GM18909 (cell line): ENCODE results near the gene ERCC2.

Source experiments
- ATAC-seq: cut with Tn5 transposase; IDR thresholded peaks from one replicate; pipeline ENCODE4 v1.9.1; 2021; ENCODE audit warnings: mild to moderate bottlenecking; ENCODE audit not compliant: unreplicated experiment, poor library complexity

The ERCC2 gene

GRCh38 chr19:45356760-45357444 is 13.5 kb downstream of the ERCC2 start:
- ATAC-seq: no peak

- no peak for ATAC-seq
These were observed 14.5 kb downstream of the ERCC2 start for GRCh38 chr19:45355910-45356309.

- ATAC-seq: no peak
These were observed 15.0 kb downstream of the ERCC2 start for GRCh38 chr19:45355402-45355801.

- ATAC-seq: no peak
These were observed 16.0 kb downstream of the ERCC2 start for GRCh38 chr19:45354241-45354842.

GRCh38 chr19:45352914-45353796 is 17.2 kb downstream of the ERCC2 start:
- ATAC-seq: no peak

- ATAC-seq: no peak
These were observed 17.9 kb downstream of the ERCC2 start for GRCh38 chr19:45352471-45352870.

GRCh38 chr19:45352062-45352461 is 18.3 kb downstream of the ERCC2 start:
- no peak for ATAC-seq

GRCh38 chr19:45351401-45351952 is 18.9 kb downstream of the ERCC2 start:
- no peak for ATAC-seq

GRCh38 chr19:45350477-45351058 is 19.8 kb downstream of the ERCC2 start:
- no peak for ATAC-seq

- ATAC-seq: no peak
These were observed 20.9 kb downstream of the ERCC2 start for GRCh38 chr19:45349430-45349941.

- ATAC-seq: no peak
These were observed 21.3 kb downstream of the ERCC2 start for GRCh38 chr19:45349126-45349415.

GRCh38 chr19:45348367-45349125 is 21.8 kb downstream of the ERCC2 start:
- no peak for ATAC-seq

- no peak for ATAC-seq
These were observed 22.6 kb downstream of the ERCC2 start for GRCh38 chr19:45347570-45348366.

- no peak for ATAC-seq
These were observed 23.9 kb downstream of the ERCC2 start for GRCh38 chr19:45346449-45346848.

- ATAC-seq: no peak
These were observed 24.9 kb downstream of the ERCC2 start for GRCh38 chr19:45345506-45345860.

GRCh38 chr19:45344621-45345505 is 25.5 kb downstream of the ERCC2 start:
- ATAC-seq: no peak

GRCh38 chr19:45342911-45343310 is 27.5 kb downstream of the ERCC2 start:
- no peak for ATAC-seq

- ATAC-seq: no peak
These were observed 29.4 kb downstream of the ERCC2 start for GRCh38 chr19:45340899-45341453.
